Measurements from ENCODE around the gene SLC4A5.

The SLC4A5 gene, protein sequence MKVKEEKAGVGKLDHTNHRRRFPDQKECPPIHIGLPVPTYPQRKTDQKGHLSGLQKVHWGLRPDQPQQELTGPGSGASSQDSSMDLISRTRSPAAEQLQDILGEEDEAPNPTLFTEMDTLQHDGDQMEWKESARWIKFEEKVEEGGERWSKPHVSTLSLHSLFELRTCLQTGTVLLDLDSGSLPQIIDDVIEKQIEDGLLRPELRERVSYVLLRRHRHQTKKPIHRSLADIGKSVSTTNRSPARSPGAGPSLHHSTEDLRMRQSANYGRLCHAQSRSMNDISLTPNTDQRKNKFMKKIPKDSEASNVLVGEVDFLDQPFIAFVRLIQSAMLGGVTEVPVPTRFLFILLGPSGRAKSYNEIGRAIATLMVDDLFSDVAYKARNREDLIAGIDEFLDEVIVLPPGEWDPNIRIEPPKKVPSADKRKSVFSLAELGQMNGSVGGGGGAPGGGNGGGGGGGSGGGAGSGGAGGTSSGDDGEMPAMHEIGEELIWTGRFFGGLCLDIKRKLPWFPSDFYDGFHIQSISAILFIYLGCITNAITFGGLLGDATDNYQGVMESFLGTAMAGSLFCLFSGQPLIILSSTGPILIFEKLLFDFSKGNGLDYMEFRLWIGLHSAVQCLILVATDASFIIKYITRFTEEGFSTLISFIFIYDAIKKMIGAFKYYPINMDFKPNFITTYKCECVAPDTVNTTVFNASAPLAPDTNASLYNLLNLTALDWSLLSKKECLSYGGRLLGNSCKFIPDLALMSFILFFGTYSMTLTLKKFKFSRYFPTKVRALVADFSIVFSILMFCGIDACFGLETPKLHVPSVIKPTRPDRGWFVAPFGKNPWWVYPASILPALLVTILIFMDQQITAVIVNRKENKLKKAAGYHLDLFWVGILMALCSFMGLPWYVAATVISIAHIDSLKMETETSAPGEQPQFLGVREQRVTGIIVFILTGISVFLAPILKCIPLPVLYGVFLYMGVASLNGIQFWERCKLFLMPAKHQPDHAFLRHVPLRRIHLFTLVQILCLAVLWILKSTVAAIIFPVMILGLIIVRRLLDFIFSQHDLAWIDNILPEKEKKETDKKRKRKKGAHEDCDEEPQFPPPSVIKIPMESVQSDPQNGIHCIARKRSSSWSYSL

GRCh38 chr2:74343316-74343715 is at the start of gene SLC4A5:
Gene SLC4A5 (minus strand): TSS chr2:74343416. CDS start chr2:74315023, 28,393 bp downstream.
- in situ Hi-C loops (cut with MboI; ENCODE audit: low sequenced_read_pairs): no loop called here

- in situ Hi-C loops (cut with MboI; ENCODE audit: low sequenced_read_pairs): no loop called here
Measured at GRCh38 chr2:74392449-74392743, 49.2 kb upstream of the SLC4A5 start.

DNA sequence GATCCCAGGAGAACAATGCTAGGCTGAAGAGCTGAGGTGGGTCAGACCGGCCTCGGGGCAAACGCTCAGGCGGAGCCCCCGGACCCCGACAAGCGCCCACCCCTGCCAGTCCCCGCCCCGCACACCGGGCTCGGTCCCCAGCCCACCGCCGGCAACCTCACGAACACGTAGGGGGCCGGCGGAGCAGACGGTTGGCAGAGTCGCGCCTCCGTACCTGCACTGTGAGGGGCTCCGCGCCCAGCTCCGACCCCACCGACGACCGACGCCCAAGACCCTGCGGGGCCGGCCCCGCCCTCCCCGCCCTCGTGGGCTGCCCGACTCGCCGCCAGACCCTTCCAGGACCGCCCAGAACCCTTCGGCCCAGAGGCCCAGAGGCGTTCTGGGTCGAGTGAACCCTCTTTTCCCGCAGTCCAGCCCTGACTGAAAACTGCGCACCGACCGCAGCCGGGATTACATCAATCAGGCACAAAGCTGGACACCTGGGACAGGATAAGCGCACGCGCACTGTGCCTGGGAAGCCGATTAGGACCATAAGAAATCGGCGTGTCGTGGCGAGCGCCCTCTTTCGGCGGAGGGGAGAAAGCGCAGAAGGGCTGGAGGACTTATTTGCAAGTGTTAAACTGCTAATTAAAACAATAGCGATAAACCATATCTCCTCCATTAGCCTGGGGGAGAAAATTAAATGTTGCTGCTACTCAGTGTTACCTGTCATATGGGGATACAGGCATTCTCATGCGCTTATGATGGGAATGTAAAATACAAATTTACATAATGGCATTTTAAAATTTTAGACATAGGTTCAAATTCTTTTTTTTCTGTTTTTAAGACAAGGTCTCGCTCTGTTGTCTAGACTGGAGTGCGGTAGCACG is 48.6 kb upstream of the SLC4A5 start:
- in situ Hi-C loops (cut with MboI; ENCODE audit: low sequenced_read_pairs): no loop called here

DNA sequence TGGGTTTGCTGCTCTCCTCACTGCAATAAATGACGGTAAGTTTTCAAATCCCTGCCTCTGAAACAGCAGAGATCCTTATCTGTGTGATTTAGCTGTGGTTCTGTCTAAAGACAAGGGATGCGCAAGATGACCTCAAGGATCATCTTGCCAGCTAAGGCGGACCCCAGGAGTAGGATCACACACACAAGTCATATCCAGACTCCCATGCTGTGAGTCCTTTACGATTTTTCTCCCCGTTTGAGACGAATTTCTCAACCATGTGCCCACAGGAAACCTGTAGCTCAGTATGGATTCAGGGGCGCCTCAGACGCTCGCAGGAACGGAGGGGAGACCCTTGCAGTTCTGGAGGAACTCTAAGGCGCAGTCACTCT is 48.0 kb upstream of the SLC4A5 start:
- in situ Hi-C loops (cut with MboI; ENCODE audit: low sequenced_read_pairs): no loop called here

DNA sequence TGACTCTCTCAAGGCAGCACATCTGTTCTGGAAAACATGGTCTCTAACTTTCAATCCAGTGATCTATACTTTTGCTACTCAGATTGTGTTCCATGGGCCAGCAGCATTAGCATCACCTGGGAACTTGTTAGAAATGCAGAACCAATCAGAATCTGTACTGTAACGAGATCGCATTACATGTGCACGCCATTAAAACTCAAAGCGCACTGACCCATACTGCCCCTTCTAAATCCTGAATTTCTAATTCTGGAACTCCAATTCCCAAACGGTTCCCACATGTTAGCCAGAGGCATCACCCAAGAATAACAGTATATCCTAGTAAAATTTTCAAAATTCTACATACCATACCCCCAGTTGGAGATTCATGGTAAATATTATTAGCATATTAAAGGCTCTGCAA is 47.4 kb upstream of the SLC4A5 start:
- in situ Hi-C loops (cut with MboI; ENCODE audit: low sequenced_read_pairs): no loop called here

DNA sequence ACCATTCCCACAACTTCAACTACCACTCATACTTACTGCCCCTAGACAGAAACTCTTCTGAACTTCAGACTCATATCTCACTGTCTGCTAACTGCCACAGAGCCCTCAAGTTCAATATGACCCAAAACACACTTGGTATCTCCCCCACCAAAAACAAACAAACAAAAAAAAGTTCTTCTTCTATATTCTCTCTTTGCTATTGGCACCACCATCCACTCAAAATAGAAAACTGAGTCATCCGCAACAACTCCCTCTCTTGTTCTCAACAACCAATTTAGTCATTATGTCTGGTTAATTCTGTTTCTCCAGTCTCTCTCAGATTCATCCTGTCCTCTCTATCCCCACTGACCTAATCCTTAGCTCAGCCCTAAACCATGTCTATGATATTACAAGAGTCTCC is 44.1 kb upstream of the SLC4A5 start:
- in situ Hi-C loops (cut with MboI; ENCODE audit: low sequenced_read_pairs): no loop called here

- in situ Hi-C loops (cut with MboI; ENCODE audit: low sequenced_read_pairs): no loop called here
Measured at GRCh38 chr2:74385396-74385795, 42.2 kb upstream of the SLC4A5 start.

DNA sequence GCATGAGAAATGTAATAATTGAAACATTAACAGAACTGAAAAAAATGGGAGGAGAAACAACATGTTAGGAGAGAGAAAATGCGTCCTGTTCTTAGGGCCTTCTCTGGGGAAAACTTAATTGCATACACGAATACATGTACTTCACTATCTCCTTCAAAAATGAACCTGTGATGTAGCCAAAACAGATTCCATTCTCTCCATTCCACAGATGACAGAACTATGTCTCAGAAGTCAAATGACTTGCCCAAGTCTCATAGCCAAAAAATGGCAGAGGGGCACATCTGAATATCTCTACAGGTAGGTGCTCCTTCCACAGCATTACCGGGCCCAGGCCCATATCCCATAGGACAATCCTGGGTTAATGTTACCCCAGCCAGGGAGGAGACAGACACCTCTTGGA is 40.8 kb upstream of the SLC4A5 start:
- in situ Hi-C loops (cut with MboI; ENCODE audit: low sequenced_read_pairs): no loop called here

DNA sequence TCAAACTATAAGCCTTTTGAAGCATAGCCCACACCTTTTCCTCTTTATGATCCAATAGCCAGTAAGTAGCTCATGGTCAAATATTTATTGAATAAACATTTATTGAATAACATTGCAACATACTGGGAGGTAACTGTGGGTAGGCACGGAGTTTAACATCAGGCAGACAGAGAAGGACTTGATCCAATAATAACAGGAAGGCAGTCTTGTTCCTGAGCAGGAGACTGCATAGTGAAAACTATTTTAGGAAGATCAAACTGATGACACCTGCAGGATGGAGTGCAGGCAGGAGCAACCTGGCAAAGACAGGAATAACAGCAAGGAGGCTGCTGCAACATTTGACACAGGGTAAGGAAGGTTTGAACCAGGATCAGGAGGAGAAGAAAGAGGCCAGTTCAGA is 40.0 kb upstream of the SLC4A5 start:
- in situ Hi-C loops (cut with MboI; ENCODE audit: low sequenced_read_pairs): no loop called here

DNA sequence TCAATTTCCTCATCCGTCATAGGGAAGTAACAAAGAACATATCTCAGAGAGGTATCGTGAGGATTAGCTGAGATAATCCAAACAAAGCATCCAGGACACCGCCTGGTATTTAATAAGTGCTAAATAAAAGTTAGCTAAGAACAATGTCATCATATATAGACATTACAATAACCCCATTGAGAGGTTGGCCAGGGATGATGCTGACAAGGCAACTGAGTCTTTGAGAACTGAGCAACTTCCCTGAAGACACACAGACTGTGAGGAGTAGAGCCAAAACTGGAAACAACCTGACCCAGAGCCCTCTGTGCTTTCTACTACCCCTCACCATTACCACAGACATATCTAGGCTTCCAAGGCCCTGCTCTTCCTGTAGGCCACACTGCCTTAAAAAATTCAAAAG is 38.5 kb upstream of the SLC4A5 start:
- in situ Hi-C loops (cut with MboI; ENCODE audit: low sequenced_read_pairs): no loop called here

- in situ Hi-C loops (cut with MboI; ENCODE audit: low sequenced_read_pairs): no loop called here
Measured at GRCh38 chr2:74379851-74380789, 36.9 kb upstream of the SLC4A5 start, which contains the start of gene DCTN1. Gene DCTN1 (minus strand): TSS chr2:74380311. CDS start chr2:74380037, 274 bp downstream.

- in situ Hi-C loops (cut with MboI; ENCODE audit: low sequenced_read_pairs): no loop called here
Measured at GRCh38 chr2:74378007-74378406, 34.8 kb upstream of the SLC4A5 start.

DNA sequence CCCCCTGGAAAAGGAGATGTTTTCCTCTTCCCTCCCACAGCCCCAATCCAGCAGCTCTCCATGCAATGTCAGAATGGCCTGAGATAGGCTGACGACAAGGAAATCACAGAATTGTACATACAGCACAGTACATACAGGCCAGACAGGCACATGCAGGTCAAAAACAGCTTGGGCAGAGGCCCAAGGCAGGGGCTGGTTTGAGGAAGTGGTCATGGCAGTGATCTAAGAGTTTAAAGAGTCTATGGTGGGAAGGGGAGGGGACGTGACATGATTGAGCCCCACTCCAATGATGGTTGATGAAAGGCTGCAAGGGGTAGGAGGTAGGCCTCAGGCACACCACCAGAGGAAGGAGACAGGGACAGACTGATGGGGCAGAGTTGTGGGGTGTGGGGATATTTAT is 32.6 kb upstream of the SLC4A5 start:
- in situ Hi-C loops (cut with MboI; ENCODE audit: low sequenced_read_pairs): no loop called here

DNA sequence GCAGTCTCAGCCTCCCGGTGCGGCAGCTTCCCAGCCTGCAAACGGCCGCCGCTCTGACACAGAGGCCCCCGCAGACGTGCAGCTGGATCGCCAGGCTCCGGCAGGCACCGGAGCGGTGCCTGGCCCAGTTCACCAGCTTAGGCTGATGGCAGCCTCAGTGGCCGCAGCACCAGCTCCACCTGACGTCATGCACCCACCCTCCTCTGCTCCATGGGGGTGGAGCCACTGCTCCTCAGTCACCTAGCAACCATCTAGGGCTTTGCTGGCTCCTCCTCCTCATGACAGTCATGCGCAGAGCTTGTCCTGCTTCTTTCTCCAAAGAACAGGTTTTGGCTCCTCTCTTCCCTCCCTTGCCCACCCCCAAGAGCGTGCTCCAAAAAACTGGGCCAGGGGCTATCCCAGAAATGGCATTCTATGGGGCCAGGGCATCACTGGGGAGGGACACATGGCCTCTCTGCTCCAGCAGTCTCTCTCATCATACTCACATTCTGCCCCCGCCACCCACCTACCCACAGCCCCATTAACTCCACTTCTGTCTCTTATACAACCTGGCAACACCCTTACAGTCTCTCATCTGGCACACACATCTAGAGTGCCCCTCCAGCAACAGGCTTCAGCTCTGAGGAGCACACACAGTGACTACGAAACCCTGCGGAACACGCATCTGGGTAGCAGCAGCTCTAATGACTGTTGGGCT is 31.4 kb upstream of the SLC4A5 start:
- in situ Hi-C loops (cut with MboI; ENCODE audit: low sequenced_read_pairs): no loop called here

DNA sequence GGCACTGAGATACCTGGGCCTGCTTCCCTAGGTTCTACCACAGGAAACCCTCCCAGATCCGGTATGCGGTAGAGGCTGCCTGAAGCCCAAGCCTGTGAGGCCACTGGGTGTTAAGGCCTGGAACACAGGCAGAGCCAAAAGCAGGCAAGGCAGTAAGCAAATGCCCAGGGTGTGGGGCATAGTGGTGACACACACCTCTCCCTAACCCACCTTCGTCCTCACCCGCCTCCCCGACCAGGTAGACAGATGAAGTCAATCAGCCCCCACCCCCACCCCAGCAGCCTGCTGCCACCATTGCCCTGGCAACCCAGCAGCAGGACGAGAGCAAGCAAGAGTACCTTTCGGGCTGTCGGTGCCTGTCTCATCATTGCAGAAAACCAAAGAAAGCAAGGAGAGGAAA is 30.8 kb upstream of the SLC4A5 start:
- in situ Hi-C loops (cut with MboI; ENCODE audit: low sequenced_read_pairs): no loop called here

- in situ Hi-C loops (cut with MboI; ENCODE audit: low sequenced_read_pairs): no loop called here
Measured at GRCh38 chr2:74373221-74373676, 30.0 kb upstream of the SLC4A5 start.

- in situ Hi-C loops (cut with MboI; ENCODE audit: low sequenced_read_pairs): no loop called here
Measured at GRCh38 chr2:74372674-74373073, 29.5 kb upstream of the SLC4A5 start.

DNA sequence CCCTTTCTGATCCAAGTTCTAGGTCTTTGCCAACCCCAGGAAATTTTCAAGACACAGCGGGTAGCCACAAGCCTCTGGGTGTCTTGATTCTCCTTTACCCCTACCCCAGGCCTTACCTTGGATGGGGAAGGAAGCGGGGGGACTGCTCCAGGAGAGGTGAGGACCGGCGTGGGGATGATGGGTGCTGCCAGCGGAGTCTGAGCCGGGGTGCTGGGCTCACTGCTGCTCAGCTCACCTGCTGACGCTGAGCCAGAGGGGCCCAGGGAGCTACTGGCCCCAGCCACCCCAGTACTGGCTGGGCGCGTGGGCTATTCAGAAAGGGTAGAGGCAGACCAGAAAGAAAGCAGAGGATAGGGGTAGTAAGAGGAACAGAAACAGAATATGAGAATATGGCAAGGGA is 28.2 kb upstream of the SLC4A5 start:
- in situ Hi-C loops (cut with MboI; ENCODE audit: low sequenced_read_pairs): no loop called here

DNA sequence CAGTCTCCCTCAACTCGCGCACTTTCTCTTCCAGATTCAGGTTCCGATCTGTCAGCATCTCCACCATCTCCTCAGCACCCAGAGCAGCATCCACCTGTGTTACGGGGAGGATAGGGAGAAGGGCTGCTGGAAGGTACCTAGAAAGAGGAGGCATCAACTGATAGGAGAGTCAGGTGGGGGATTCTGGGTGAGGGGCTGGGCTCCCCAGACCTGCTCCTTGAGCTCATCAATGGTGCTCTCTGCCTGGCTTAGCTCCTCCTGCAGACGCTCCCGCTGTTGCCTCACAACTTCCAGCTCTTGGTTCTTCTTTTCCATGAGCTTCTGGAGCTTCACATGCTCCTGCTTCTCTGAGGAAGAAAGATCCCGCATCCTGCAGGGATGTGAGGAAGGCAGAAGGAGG is 26.8 kb upstream of the SLC4A5 start:
- in situ Hi-C loops (cut with MboI; ENCODE audit: low sequenced_read_pairs): no loop called here
